Activated CD4-positive, alpha-beta T cell treated with anti-CD3 and anti-CD28 coated beads, Interleukin-2, amount 10 ng/mL, durations not matched to agents 24 days and 14 days (primary cell): Measurements from ENCODE around the gene IGSF9. TPM values are rescaled to one million over a fixed set of nuclear protein-coding genes. Genes with fewer than 3 reads are reported as not detected.

Experiments used
- DNase-seq: peaks from one replicate; pipeline ENCODE4 v3.0.0; 2022
- H3K27ac Mint-ChIP-seq: one replicate; pipeline ENCODE4 v1.8.0; 2022; ENCODE audit warnings: mild to moderate bottlenecking, mixed read lengths
- H3K27me3 Mint-ChIP-seq: one replicate; pipeline ENCODE4 v1.8.0; 2022; ENCODE audit warnings: mixed read lengths
- H3K36me3 Mint-ChIP-seq: one replicate; pipeline ENCODE4 v1.8.0; 2022; ENCODE audit warnings: low read depth, mild to moderate bottlenecking, mixed read lengths
- H3K4me1 Mint-ChIP-seq: one replicate; pipeline ENCODE4 v1.8.0; 2021; ENCODE audit warnings: mixed read lengths
- H3K4me3 Mint-ChIP-seq: one replicate; pipeline ENCODE4 v1.8.0; 2022; ENCODE audit warnings: mild to moderate bottlenecking, moderate library complexity, mixed read lengths
- H3K9me3 Mint-ChIP-seq: one replicate; pipeline ENCODE4 v1.8.0; 2021; ENCODE audit warnings: mixed read lengths
- intact Hi-C: fragments of 100-400 bp; cut with micrococcal nuclease; formaldehyde crosslinking; loops from one replicate; pipeline ENCODE4 v1.15.1; 2023
- total RNA-seq: library from RNA; stranded (reverse); gene quantifications from 2 replicates; pipeline ENCODE4 v1.2.3, GENCODE V29; 2022

Gene IGSF9
- total RNA-seq, result not detected in 2 replicates

- intact Hi-C loops, result no loop called here
- no peaks in the 10 kb centered on the region for H3K36me3 Mint-ChIP-seq
- H3K27me3 Mint-ChIP-seq, result peaks cover 73% of the 10 kb centered on the region
These were observed at the start of gene IGSF9 for GRCh38 chr1:159945483-159946241. TSS of gene IGSF9 (minus strand) at chr1:159945613. CDS start at chr1:159943454, 2,159 bp downstream.

GRCh38 chr1:159994896-159995295, 49.5 kb upstream of the IGSF9 start:
- no peak for DNase-seq
- intact Hi-C loops, result no loop called here
- Mint-ChIP-seq H3K36me3 (no peaks in the 10 kb centered on the region), H3K9me3 (no peaks in the 10 kb centered on the region), H3K27me3 (peaks cover 34% of the 10 kb centered on the region), H3K4me3 (no peak overlapping the region), H3K4me1 (peaks cover 3% of the 10 kb centered on the region), H3K27ac (no peak overlapping the region)

More at GRCh38 chr1:159945483-159946241, at the start of gene IGSF9:
- Mint-ChIP-seq H3K27ac (no peak within 1 kb of the TSS), H3K4me1 (peaks cover 6% of the 10 kb centered on the region), H3K4me3 (peak within 1 kb of the TSS; percentile 54), H3K9me3 (no peaks in the 10 kb centered on the region)
- peak; percentile 83 for DNase-seq

- DNase-seq, result no peak
- no peak overlapping the region for H3K4me3 Mint-ChIP-seq
- peaks cover 3% of the 10 kb centered on the region for H3K4me1 Mint-ChIP-seq
- H3K27ac Mint-ChIP-seq, result no peak overlapping the region
- H3K27me3 Mint-ChIP-seq, result peaks cover 30% of the 10 kb centered on the region
- intact Hi-C loops, result no loop called here
- H3K36me3 Mint-ChIP-seq, result no peaks in the 10 kb centered on the region
- no peaks in the 10 kb centered on the region for H3K9me3 Mint-ChIP-seq
These were observed 48.5 kb upstream of the IGSF9 start for GRCh38 chr1:159993911-159994310.

- H3K4me3 Mint-ChIP-seq, result no peak overlapping the region
- H3K27me3 Mint-ChIP-seq, result peaks cover 23% of the 10 kb centered on the region
- no peaks in the 10 kb centered on the region for H3K36me3 Mint-ChIP-seq
- intact Hi-C loops, result no loop called here
- no peaks in the 10 kb centered on the region for H3K9me3 Mint-ChIP-seq
- no peak for DNase-seq
- H3K4me1 Mint-ChIP-seq, result peaks cover 3% of the 10 kb centered on the region
- no peak overlapping the region for H3K27ac Mint-ChIP-seq
These were observed 46.7 kb upstream of the IGSF9 start for GRCh38 chr1:159992161-159992560.

GRCh38 chr1:159991513-159991912, 46.1 kb upstream of the IGSF9 start:
- no peaks in the 10 kb centered on the region for H3K9me3 Mint-ChIP-seq
- peaks cover 3% of the 10 kb centered on the region for H3K4me1 Mint-ChIP-seq
- no peaks in the 10 kb centered on the region for H3K36me3 Mint-ChIP-seq
- peak; percentile 64 for DNase-seq
- H3K27ac Mint-ChIP-seq, result no peak overlapping the region
- intact Hi-C loops, result no loop called here
- H3K27me3 Mint-ChIP-seq, result peaks cover 23% of the 10 kb centered on the region
- H3K4me3 Mint-ChIP-seq, result no peak overlapping the region

GRCh38 chr1:159990005-159990404, 44.6 kb upstream of the IGSF9 start:
- intact Hi-C loops, result no loop called here
- Mint-ChIP-seq H3K36me3 (no peaks in the 10 kb centered on the region), H3K9me3 (no peaks in the 10 kb centered on the region), H3K27me3 (peaks cover 19% of the 10 kb centered on the region), H3K4me1 (peaks cover 3% of the 10 kb centered on the region), H3K4me3 (no peak overlapping the region), H3K27ac (no peak overlapping the region)
- DNase-seq, result no peak

- Mint-ChIP-seq H3K4me3 (no peak overlapping the region), H3K27me3 (peaks cover 18% of the 10 kb centered on the region), H3K27ac (no peak overlapping the region), H3K9me3 (no peaks in the 10 kb centered on the region), H3K36me3 (no peaks in the 10 kb centered on the region), H3K4me1 (peaks cover 3% of the 10 kb centered on the region)
- peak; percentile 21 for DNase-seq
- intact Hi-C loops, result no loop called here
These were observed 44.2 kb upstream of the IGSF9 start for GRCh38 chr1:159989581-159989980.

GRCh38 chr1:159988006-159988405, 42.6 kb upstream of the IGSF9 start:
- peaks cover 22% of the 10 kb centered on the region for H3K27me3 Mint-ChIP-seq
- no peak for DNase-seq
- H3K4me3 Mint-ChIP-seq, result no peak overlapping the region
- no peak overlapping the region for H3K27ac Mint-ChIP-seq
- H3K36me3 Mint-ChIP-seq, result no peaks in the 10 kb centered on the region
- intact Hi-C loops, result no loop called here
- no peaks in the 10 kb centered on the region for H3K9me3 Mint-ChIP-seq
- H3K4me1 Mint-ChIP-seq, result peaks cover 3% of the 10 kb centered on the region

GRCh38 chr1:159987186-159987585, 41.8 kb upstream of the IGSF9 start:
- Mint-ChIP-seq H3K4me3 (no peak overlapping the region), H3K36me3 (no peaks in the 10 kb centered on the region), H3K27me3 (peaks cover 27% of the 10 kb centered on the region), H3K9me3 (no peaks in the 10 kb centered on the region), H3K27ac (no peak overlapping the region), H3K4me1 (peaks cover 3% of the 10 kb centered on the region)
- intact Hi-C loops, result no loop called here
- DNase-seq, result no peak

GRCh38 chr1:159986531-159986930, 41.1 kb upstream of the IGSF9 start:
- Mint-ChIP-seq H3K36me3 (no peaks in the 10 kb centered on the region), H3K4me3 (no peak overlapping the region), H3K27me3 (peaks cover 31% of the 10 kb centered on the region), H3K9me3 (no peaks in the 10 kb centered on the region), H3K27ac (no peak overlapping the region), H3K4me1 (no peaks in the 10 kb centered on the region)
- intact Hi-C loops, result no loop called here
- no peak for DNase-seq

GRCh38 chr1:159986093-159986492, 40.7 kb upstream of the IGSF9 start:
- intact Hi-C loops, result no loop called here

GRCh38 chr1:159985473-159985872, 40.1 kb upstream of the IGSF9 start:
- peaks cover 33% of the 10 kb centered on the region for H3K27me3 Mint-ChIP-seq
- DNase-seq, result no peak
- no peak overlapping the region for H3K4me3 Mint-ChIP-seq
- H3K36me3 Mint-ChIP-seq, result no peaks in the 10 kb centered on the region
- no peaks in the 10 kb centered on the region for H3K9me3 Mint-ChIP-seq
- intact Hi-C loops, result no loop called here
- no peak overlapping the region for H3K27ac Mint-ChIP-seq
- H3K4me1 Mint-ChIP-seq, result no peaks in the 10 kb centered on the region

More at GRCh38 chr1:159986093-159986492, 40.7 kb upstream of the IGSF9 start:
- Mint-ChIP-seq H3K36me3 (no peaks in the 10 kb centered on the region), H3K27ac (no peak overlapping the region), H3K9me3 (no peaks in the 10 kb centered on the region), H3K4me3 (no peak overlapping the region), H3K27me3 (peaks cover 31% of the 10 kb centered on the region), H3K4me1 (no peaks in the 10 kb centered on the region)
- DNase-seq, result no peak

GRCh38 chr1:159983681-159984080, 38.3 kb upstream of the IGSF9 start:
- Mint-ChIP-seq H3K9me3 (no peaks in the 10 kb centered on the region), H3K4me3 (no peak overlapping the region), H3K36me3 (no peaks in the 10 kb centered on the region), H3K4me1 (no peaks in the 10 kb centered on the region), H3K27ac (no peak overlapping the region), H3K27me3 (peaks cover 38% of the 10 kb centered on the region)
- intact Hi-C loops, result no loop called here
- DNase-seq, result no peak

- intact Hi-C loops, result no loop called here
- H3K27ac Mint-ChIP-seq, result no peak overlapping the region
- peaks cover 40% of the 10 kb centered on the region for H3K27me3 Mint-ChIP-seq
- no peaks in the 10 kb centered on the region for H3K9me3 Mint-ChIP-seq
- H3K4me3 Mint-ChIP-seq, result no peak overlapping the region
- H3K4me1 Mint-ChIP-seq, result no peaks in the 10 kb centered on the region
- H3K36me3 Mint-ChIP-seq, result no peaks in the 10 kb centered on the region
- DNase-seq, result no peak
These were observed 36.9 kb upstream of the IGSF9 start for GRCh38 chr1:159982280-159982679.
